Erythroblast (primary cell): ENCODE results near the gene MAP2K3.

Source experiments
- GATA1 ChIP-seq: IDR thresholded peaks from 2 replicates; pipeline ENCODE4 v1.6.1; 2011; ENCODE audit warnings: low read depth, mild to moderate bottlenecking, control low read depth, low read length, moderate library complexity
- POLR2A ChIP-seq: IDR thresholded peaks from 2 replicates; pipeline ENCODE4 v1.6.1; 2011; ENCODE audit warnings: mild to moderate bottlenecking, low read length

DNA sequence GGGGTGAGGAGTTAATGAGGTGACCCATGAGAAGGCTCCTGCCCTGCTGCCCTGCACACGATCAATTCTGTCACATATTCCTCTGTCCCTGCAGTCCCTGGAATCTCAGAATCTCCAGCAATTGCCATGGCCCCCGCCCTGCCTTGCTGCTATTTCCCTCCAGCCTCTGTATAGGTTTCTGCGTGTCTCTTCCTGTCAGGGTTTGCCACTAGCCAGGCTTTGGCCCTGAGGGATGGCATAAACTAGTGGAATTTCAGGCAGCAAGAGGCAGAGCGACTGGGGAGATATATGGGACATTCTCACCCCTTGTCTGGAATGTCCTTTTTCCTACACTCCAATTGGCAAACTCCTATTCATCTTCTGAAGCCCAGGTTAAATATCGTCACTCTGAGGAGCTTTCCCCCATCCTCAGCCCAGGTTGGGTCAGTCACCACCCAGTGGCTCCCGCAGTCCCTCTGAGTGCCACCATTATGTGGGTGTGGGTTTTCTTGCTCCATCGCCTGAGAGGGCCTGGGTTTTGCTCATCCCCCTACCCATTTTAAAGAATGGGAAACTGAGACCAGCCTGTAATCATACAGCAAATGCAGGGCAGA is 15.8 kb upstream of the MAP2K3 start:
- TF ChIP-seq POLR2A = no peak
- no peak for TF ChIP-seq GATA1
